Measurements from ENCODE around the gene RBM47.

Gene RBM47

GRCh38 chr4:40623707-40624106 is 6.0 kb downstream of the RBM47 start:
- DNase-seq (ENCODE audit: low read depth): no peak

- DNase-seq (ENCODE audit: low read depth): no peak
Observed at GRCh38 chr4:40622913-40623312, 6.8 kb downstream of the RBM47 start.

- DNase-seq (ENCODE audit: low read depth): no peak
Observed at GRCh38 chr4:40621592-40622512, 7.8 kb downstream of the RBM47 start.

GRCh38 chr4:40621229-40621591 is 8.5 kb downstream of the RBM47 start:
- DNase-seq (ENCODE audit: low read depth): no peak

GRCh38 chr4:40619600-40619999 is 10.1 kb downstream of the RBM47 start:
- no peak for DNase-seq (ENCODE audit: low read depth)

- DNase-seq (ENCODE audit: low read depth): no peak
Observed at GRCh38 chr4:40617872-40618271, 11.8 kb downstream of the RBM47 start.

GRCh38 chr4:40614031-40614430 is 15.6 kb downstream of the RBM47 start:
- no peak for DNase-seq (ENCODE audit: low read depth)

GRCh38 chr4:40613456-40613855 is 16.2 kb downstream of the RBM47 start:
- DNase-seq (ENCODE audit: low read depth): no peak

GRCh38 chr4:40612831-40613230 is 16.8 kb downstream of the RBM47 start:
- DNase-seq (ENCODE audit: low read depth): no peak

GRCh38 chr4:40612283-40612682 is 17.4 kb downstream of the RBM47 start:
- DNase-seq (ENCODE audit: low read depth): no peak

- DNase-seq (ENCODE audit: low read depth): no peak
Observed at GRCh38 chr4:40608628-40609027, 21.0 kb downstream of the RBM47 start.

- no peak for DNase-seq (ENCODE audit: low read depth)
Observed at GRCh38 chr4:40607221-40607620, 22.4 kb downstream of the RBM47 start.

- no peak for DNase-seq (ENCODE audit: low read depth)
Observed at GRCh38 chr4:40606239-40606767, 23.4 kb downstream of the RBM47 start.

GRCh38 chr4:40603281-40603680 is 26.4 kb downstream of the RBM47 start:
- DNase-seq (ENCODE audit: low read depth): no peak

- no peak for DNase-seq (ENCODE audit: low read depth)
Observed at GRCh38 chr4:40601641-40602040, 28.0 kb downstream of the RBM47 start.

- no peak for DNase-seq (ENCODE audit: low read depth)
Observed at GRCh38 chr4:40600850-40601249, 28.8 kb downstream of the RBM47 start.

- DNase-seq (ENCODE audit: low read depth): no peak
Observed at GRCh38 chr4:40599431-40599830, 30.2 kb downstream of the RBM47 start.

GRCh38 chr4:40596522-40596921 is 33.1 kb downstream of the RBM47 start:
- DNase-seq (ENCODE audit: low read depth): no peak

- DNase-seq (ENCODE audit: low read depth): no peak
Observed at GRCh38 chr4:40595981-40596380, 33.7 kb downstream of the RBM47 start.

GRCh38 chr4:40594261-40595178 is 35.1 kb downstream of the RBM47 start:
- DNase-seq (ENCODE audit: low read depth): no peak

- DNase-seq (ENCODE audit: low read depth): no peak
Observed at GRCh38 chr4:40592034-40592433, 37.6 kb downstream of the RBM47 start.

GRCh38 chr4:40587826-40588225 is 41.8 kb downstream of the RBM47 start:
- DNase-seq (ENCODE audit: low read depth): no peak

- DNase-seq (ENCODE audit: low read depth): no peak
Observed at GRCh38 chr4:40587351-40587750, 42.3 kb downstream of the RBM47 start.

Data from stimulated activated CD8-positive, alpha-beta memory T cell treated with anti-CD3 and anti-CD28 coated beads, Interleukin-12 subunit alpha, Interleukin-12 subunit beta, amount 100 ng/mL, for 4 hours (primary cell).